Measurements from ENCODE around the gene RPS6KC1. TPM values are rescaled to one million over a fixed set of nuclear protein-coding genes. Genes with fewer than 3 reads are reported as not detected.

The RPS6KC1 gene
- total RNA-seq, 2 donors from 2014 or later = 13.7 to 48.5 TPM

DNA sequence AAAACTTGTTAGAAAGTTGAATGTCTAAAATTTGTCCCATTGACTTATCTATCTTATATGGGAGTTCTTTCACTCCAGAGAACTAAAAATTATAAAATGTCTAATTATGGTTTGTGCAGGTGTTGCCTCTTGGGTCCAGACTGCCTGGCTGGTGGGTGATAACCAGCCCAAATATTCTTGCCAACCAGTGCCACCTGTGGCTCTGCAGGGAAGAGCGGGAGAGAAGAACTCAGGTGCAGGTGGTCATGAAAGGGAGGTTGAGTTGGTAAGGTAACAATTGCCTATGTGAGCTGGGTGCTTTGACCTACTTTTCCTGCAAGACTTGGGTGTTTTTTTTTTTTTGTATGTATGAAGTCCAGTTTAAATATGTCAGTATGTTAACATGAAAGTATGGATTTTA is 10.2 kb downstream of the RPS6KC1 start:
- no peaks in the 10 kb centered on the region for H3K27me3 ChIP-seq
- H3K4me1 ChIP-seq = no peaks in the 10 kb centered on the region
- intact Hi-C loops (cut with DNase I) = no loop called here
- 78 to 82% methylated on average over 1 of the region's 1 CpG for WGBS, 2 donors
- no peak overlapping the region for H3K27ac ChIP-seq
- no peaks in the 10 kb centered on the region for H3K9me3 ChIP-seq
- ATAC-seq = no peak
- TF ChIP-seq POLR2A (IDR thresholded peaks at IDR 0.05) = no peak
- TF ChIP-seq, protein P1, sequence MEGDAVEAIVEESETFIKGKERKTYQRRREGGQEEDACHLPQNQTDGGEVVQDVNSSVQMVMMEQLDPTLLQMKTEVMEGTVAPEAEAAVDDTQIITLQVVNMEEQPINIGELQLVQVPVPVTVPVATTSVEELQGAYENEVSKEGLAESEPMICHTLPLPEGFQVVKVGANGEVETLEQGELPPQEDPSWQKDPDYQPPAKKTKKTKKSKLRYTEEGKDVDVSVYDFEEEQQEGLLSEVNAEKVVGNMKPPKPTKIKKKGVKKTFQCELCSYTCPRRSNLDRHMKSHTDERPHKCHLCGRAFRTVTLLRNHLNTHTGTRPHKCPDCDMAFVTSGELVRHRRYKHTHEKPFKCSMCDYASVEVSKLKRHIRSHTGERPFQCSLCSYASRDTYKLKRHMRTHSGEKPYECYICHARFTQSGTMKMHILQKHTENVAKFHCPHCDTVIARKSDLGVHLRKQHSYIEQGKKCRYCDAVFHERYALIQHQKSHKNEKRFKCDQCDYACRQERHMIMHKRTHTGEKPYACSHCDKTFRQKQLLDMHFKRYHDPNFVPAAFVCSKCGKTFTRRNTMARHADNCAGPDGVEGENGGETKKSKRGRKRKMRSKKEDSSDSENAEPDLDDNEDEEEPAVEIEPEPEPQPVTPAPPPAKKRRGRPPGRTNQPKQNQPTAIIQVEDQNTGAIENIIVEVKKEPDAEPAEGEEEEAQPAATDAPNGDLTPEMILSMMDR (IDR thresholded peaks at IDR 0.05) = no peak
- DNase-seq = no peak
- H3K4me3 ChIP-seq = no peak overlapping the region
- H3K36me3 ChIP-seq (replicated peaks in 1 of 2; ENCODE audit: insufficient read depth in 1 of 2, low read depth in 2 of 2) = no peaks in the 10 kb centered on the region

DNA sequence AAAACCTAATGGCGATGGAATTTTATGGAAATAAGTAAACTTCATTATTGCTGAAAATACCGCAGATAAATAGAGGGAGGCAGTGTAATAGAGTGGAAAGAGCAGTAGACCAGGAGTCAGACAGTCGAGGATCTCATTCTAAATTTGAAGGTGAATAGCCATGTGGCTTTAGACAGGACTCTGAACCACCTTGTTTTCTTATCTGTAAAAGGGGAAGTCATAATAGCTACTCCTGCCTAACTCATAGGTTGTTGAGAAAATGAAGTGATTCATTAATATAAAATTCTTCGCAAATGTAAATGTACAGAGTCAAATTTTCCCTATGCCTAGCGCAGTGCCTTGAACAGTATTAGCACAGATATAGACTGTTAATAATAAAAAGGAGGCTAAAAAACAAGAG is 14.8 kb downstream of the RPS6KC1 start:
- no peak overlapping the region for H3K27ac ChIP-seq
- no peak overlapping the region for H3K4me3 ChIP-seq
- no peaks in the 10 kb centered on the region for H3K36me3 ChIP-seq (replicated peaks in 1 of 2; ENCODE audit: insufficient read depth in 1 of 2, low read depth in 2 of 2)
- TF ChIP-seq, protein P1 (IDR thresholded peaks at IDR 0.05) = no peak
- intact Hi-C loops (cut with DNase I) = no loop called here
- H3K27me3 ChIP-seq = no peaks in the 10 kb centered on the region
- no peaks in the 10 kb centered on the region for H3K9me3 ChIP-seq
- ATAC-seq (no peak), DNase-seq (no peak)
- WGBS, 2 donors = 89 to 90% methylated on average over 5 of the region's 5 CpGs
- peaks cover 8% of the 10 kb centered on the region for H3K4me1 ChIP-seq

DNA sequence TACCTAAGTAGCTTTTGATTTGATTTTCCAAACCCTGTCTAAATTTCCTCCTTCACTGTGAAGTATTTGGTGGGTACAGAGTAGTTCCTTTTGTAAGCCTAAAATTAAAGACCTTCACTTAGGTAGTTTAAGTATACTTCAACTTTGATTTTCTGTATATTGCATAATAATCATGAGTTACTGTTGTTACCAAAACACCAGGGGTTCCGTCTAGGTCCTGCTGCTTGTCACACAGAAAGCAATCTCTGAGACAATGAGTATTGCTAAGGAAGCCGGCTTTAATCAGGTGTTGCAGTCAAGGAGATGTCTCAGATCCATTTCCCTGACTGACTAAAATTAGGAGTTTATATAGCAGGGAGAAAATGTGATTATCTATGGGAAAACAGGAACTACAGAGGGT is 15.3 kb downstream of the RPS6KC1 start:
- ATAC-seq (no peak), DNase-seq (no peak)
- peaks cover 8% of the 10 kb centered on the region for H3K4me1 ChIP-seq
- no peaks in the 10 kb centered on the region for H3K9me3 ChIP-seq
- no peak overlapping the region for H3K27ac ChIP-seq
- intact Hi-C loops (cut with DNase I) = no loop called here
- H3K36me3 ChIP-seq (replicated peaks in 1 of 2; ENCODE audit: insufficient read depth in 1 of 2, low read depth in 2 of 2) = no peaks in the 10 kb centered on the region
- TF ChIP-seq, protein P1 (IDR thresholded peaks at IDR 0.05) = no peak
- TF ChIP-seq POLR2A (IDR thresholded peaks at IDR 0.05) = no peak
- H3K27me3 ChIP-seq = no peaks in the 10 kb centered on the region
- 70 to 78% methylated on average over 2 of the region's 2 CpGs for WGBS, 2 donors
- no peak overlapping the region for H3K4me3 ChIP-seq

DNA sequence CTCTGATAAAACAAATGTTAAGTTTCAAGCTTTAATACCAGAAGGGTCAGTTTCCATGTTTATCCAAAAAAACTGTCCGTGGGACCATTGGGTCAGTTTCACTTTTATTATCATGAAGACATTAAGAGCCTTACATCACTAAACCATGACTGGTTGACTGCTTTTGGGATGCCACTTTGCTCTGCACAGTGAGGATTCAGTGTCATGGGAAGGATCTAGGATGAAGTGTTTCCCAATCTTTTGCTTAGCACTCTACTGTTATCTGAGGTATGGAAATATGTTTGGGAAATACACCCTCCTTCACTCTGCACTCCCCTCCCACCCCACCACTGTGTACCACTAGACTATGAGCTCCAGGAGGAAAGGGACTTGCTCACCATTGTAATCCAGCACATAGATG is 16.3 kb downstream of the RPS6KC1 start:
- intact Hi-C loops (cut with DNase I) = no loop called here
- TF ChIP-seq, protein P1 (IDR thresholded peaks at IDR 0.05) = no peak
- no peak for TF ChIP-seq POLR2A (IDR thresholded peaks at IDR 0.05)
- H3K4me1 ChIP-seq = peaks cover 8% of the 10 kb centered on the region

DNA sequence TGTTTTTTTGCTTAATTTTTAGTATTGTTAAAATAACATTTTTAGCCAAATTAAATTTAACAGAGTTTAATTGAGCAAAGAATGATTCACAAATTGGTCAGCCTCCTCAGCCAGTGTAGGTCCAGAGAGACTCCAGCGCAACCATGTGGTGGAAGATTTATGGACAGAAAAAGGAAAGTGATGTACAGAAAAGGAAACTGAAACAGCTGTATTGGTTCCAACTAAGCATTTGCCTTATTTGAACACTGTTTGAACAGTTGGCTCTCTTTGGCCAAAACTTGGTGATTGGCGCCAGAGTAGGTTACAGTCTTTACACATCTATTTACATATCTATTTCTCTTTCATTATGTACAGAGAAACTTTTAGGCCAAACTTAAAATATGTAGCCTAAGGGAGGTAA is 19.4 kb downstream of the RPS6KC1 start:
- WGBS, 2 donors = 19 to 50% methylated on average over 2 of the region's 2 CpGs
- ATAC-seq (no peak), DNase-seq (peak; percentile 12 to 43 (median 28))
- TF ChIP-seq, protein P1 (IDR thresholded peaks at IDR 0.05) = no peak
- no peak for TF ChIP-seq POLR2A (IDR thresholded peaks at IDR 0.05)
- no peak overlapping the region for H3K27ac ChIP-seq
- H3K9me3 ChIP-seq = no peaks in the 10 kb centered on the region
- H3K27me3 ChIP-seq = no peaks in the 10 kb centered on the region
- intact Hi-C loops (cut with DNase I) = no loop called here
- peaks cover 8% of the 10 kb centered on the region for H3K4me1 ChIP-seq
- no peaks in the 10 kb centered on the region for H3K36me3 ChIP-seq (replicated peaks in 1 of 2; ENCODE audit: insufficient read depth in 1 of 2, low read depth in 2 of 2)
- no peak overlapping the region for H3K4me3 ChIP-seq

More for the DNA sequence above, 16.3 kb downstream of the RPS6KC1 start:
- H3K36me3 ChIP-seq (replicated peaks in 1 of 2; ENCODE audit: insufficient read depth in 1 of 2, low read depth in 2 of 2) = no peaks in the 10 kb centered on the region
- DNase-seq (no peak), ATAC-seq (no peak)
- 58 to 85% methylated on average over 1 of the region's 1 CpG for WGBS, 2 donors
- H3K9me3 ChIP-seq = no peaks in the 10 kb centered on the region
- H3K4me3 ChIP-seq = no peak overlapping the region
- no peak overlapping the region for H3K27ac ChIP-seq
- H3K27me3 ChIP-seq = no peaks in the 10 kb centered on the region
